OCI-LY7 (cell line): ENCODE data around the gene TMEM131L. TPM values are rescaled to one million over a fixed set of nuclear protein-coding genes. Genes with fewer than 3 reads are reported as not detected.

Experiments
- BruUV-seq: library from RNA; stranded (reverse); fragments of 400-500 nt; replicated peaks from 2 replicates; lab custom pipeline; 2021; lab: Mats Ljungman, UMichigan
- CTCF ChIA-PET: fragments of 300-600 bp; sonication (Branson Sonifier 250); formaldehyde crosslinking; loops from one replicate; lab custom pipeline; 2022; ENCODE audit warnings: antibody characterized with exemption; ENCODE audit not compliant: unreplicated experiment; lab: Charles Lee
- POLR2A ChIA-PET: fragments of 300-600 bp; sonication (Branson Sonifier 250); formaldehyde crosslinking; loops from one replicate; lab custom pipeline; 2022; ENCODE audit warnings: antibody characterized with exemption; lab: Charles Lee
- DNase-seq: peaks from one replicate; pipeline ENCODE4 v3.0.0-alpha.2; 2015; ENCODE audit warnings: low spot score
- H2AFZ ChIP-seq: fragments of 200-600 bp; sonication (generic), shearing (Covaris generic); 2 replicates; pipeline ENCODE4 v1.6.1; 2014; ENCODE audit warnings: mild to moderate bottlenecking, antibody characterized with exemption, low read length, moderate library complexity
- H3K27ac ChIP-seq: fragments of 200-600 bp; sonication (generic); 2 replicates; pipeline ENCODE4 v1.5.1; 2014; ENCODE audit warnings: mixed run types, low read depth, mild to moderate bottlenecking, moderate library complexity, low read length, inconsistent platforms; ENCODE audit not compliant: poor library complexity, severe bottlenecking
- H3K36me3 ChIP-seq: fragments of 200-600 bp; sonication (generic); 2 replicates; pipeline ENCODE4 v1.6.1; 2014; ENCODE audit warnings: mild to moderate bottlenecking, antibody characterized with exemption, low read length, moderate library complexity, mixed read lengths; ENCODE audit not compliant: insufficient read depth
- H3K4me1 ChIP-seq: fragments of 200-600 bp; sonication (generic); 2 replicates; pipeline ENCODE4 v1.5.1; 2014; ENCODE audit warnings: mild to moderate bottlenecking, low read length; ENCODE audit not compliant: insufficient read depth, poor library complexity, severe bottlenecking
- H3K4me2 ChIP-seq: fragments of 200-600 bp; sonication (generic); 2 replicates; pipeline ENCODE4 v1.6.1; 2014; ENCODE audit warnings: mild to moderate bottlenecking, low read length
- H3K4me3 ChIP-seq: fragments of 200-600 bp; sonication (generic); 2 replicates; pipeline ENCODE4 v1.5.1; 2014; ENCODE audit warnings: mild to moderate bottlenecking, low read depth, low read length; ENCODE audit not compliant: poor library complexity, severe bottlenecking
- H3K79me2 ChIP-seq: fragments of 200-600 bp; sonication (generic); 2 replicates; pipeline ENCODE4 v1.6.1; 2016; ENCODE audit warnings: low read depth, mild to moderate bottlenecking, low read length, moderate library complexity, mixed read lengths; ENCODE audit not compliant: insufficient read depth
- H3K9me2 ChIP-seq: fragments of 200-600 bp; sonication (generic); 2 replicates; pipeline ENCODE4 v1.6.1; 2016; ENCODE audit warnings: mild to moderate bottlenecking, low read length, mixed read lengths; ENCODE audit not compliant: insufficient read depth
- H3K9me3 ChIP-seq: fragments of 200-600 bp; sonication (generic); 2 replicates; pipeline ENCODE4 v1.6.1; 2014; ENCODE audit warnings: mild to moderate bottlenecking, mixed run types, low read length, mixed read lengths
- H4K20me1 ChIP-seq: fragments of 200-600 bp; sonication (generic); 2 replicates; pipeline ENCODE4 v1.6.1; 2014; ENCODE audit warnings: mild to moderate bottlenecking, antibody characterized with exemption, low read length, moderate library complexity, mixed read lengths; ENCODE audit not compliant: insufficient read depth
- CTCF ChIP-seq: fragments of 200-600 bp; sonication (generic); conservative IDR thresholded peaks from 2 replicates; pipeline ENCODE4 v1.5.1; 2014; ENCODE audit warnings: mild to moderate bottlenecking, antibody characterized with exemption, low read length, moderate library complexity, mixed read lengths
- EZH2phosphoT487 ChIP-seq: fragments of 200-600 bp; sonication (generic); IDR thresholded peaks from 2 replicates; pipeline ENCODE4 v1.6.1; 2018; ENCODE audit warnings: low read depth, borderline replicate concordance, mild to moderate bottlenecking, mixed run types, antibody characterized with exemption, low read length, moderate library complexity, mixed read lengths
- intact Hi-C: fragments of 100-400 bp; cut with micrococcal nuclease; formaldehyde crosslinking; loops from one replicate; pipeline ENCODE4 v1.10.0; 2022; ENCODE audit not compliant: unreplicated experiment
- total RNA-seq, 2 experiments: library from RNA; depleted of rRNA in 1 of 2; stranded (reverse); fragments of >200 nt in 1 of 2; shearing (Covaris generic) in 1 of 2; gene quantifications; 2 replicates each; pipeline ENCODE4 v1.2.3, GENCODE V29; 2014 to 2022

The TMEM131L gene
- total RNA-seq, 2 experiments from 2014 or later, result 133 to 148 TPM

GRCh38 chr4:153464068-153464467, 2.1 kb upstream of the TMEM131L start:
- ChIA-PET CTCF (interaction anchor here (1.1 to 1.3 kb wide), 2 partner anchors 32 to 36 kb away, joined by 3 to 4 read pairs; no protein-coding TSS in a partner anchor), POLR2A (interaction anchor here (0.8 to 5.7 kb wide), 7 partner anchors 11 to 118 kb away, joined by 3 to 60 read pairs (median 11); no protein-coding TSS in a partner anchor)
- peak overlapping the region; percentile 89 for H3K27ac ChIP-seq
- peaks cover 26% of the 10 kb centered on the region for H3K36me3 ChIP-seq
- peaks cover 31% of the 10 kb centered on the region for H3K4me1 ChIP-seq
- TF ChIP-seq EZH2phosphoT487 (no peak), CTCF (no peak)
- peaks cover 16% of the 10 kb centered on the region for H4K20me1 ChIP-seq
- peak overlapping the region; percentile 95 for H3K4me2 ChIP-seq
- DNase-seq, result no peak
- H3K4me3 ChIP-seq, result peak overlapping the region; percentile 69
- peak overlapping the region; percentile 55; the same call in 1 of the 2 replicates for H2AFZ ChIP-seq
- no TSS peak for BruUV-seq
- peaks cover 33% of the 10 kb centered on the region for H3K79me2 ChIP-seq
- intact Hi-C loops, result no loop called here
- no peaks in the 10 kb centered on the region for H3K9me3 ChIP-seq
- no peaks in the 10 kb centered on the region for H3K9me2 ChIP-seq

GRCh38 chr4:153465140-153465539, 1.0 kb upstream of the TMEM131L start:
- no TSS peak for BruUV-seq
- Histone ChIP-seq H3K4me2 (peak overlapping the region; percentile 95), H2AFZ (no peak overlapping the region; the same call in 1 of the 2 replicates), H4K20me1 (peaks cover 25% of the 10 kb centered on the region), H3K36me3 (peaks cover 37% of the 10 kb centered on the region), H3K4me1 (peaks cover 35% of the 10 kb centered on the region), H3K9me3 (no peaks in the 10 kb centered on the region), H3K79me2 (peaks cover 44% of the 10 kb centered on the region), H3K4me3 (peak overlapping the region; percentile 69), H3K27ac (peak overlapping the region; percentile 89), H3K9me2 (no peaks in the 10 kb centered on the region)
- ChIA-PET POLR2A (interaction anchor here (0.6 to 6.4 kb wide), 21 partner anchors 10 to 183 kb away, joined by 3 to 60 read pairs (median 5); partner anchors contain the start of gene MND1), CTCF (interaction anchor here (1.0 to 1.3 kb wide), 3 partner anchors 31 to 109 kb away, joined by 3 to 4 read pairs (median 3); no protein-coding TSS in a partner anchor)
- DNase-seq, result peak; percentile 58
- intact Hi-C loops, result no loop called here
- TF ChIP-seq CTCF, result no peak
- TF ChIP-seq EZH2phosphoT487, result no peak

GRCh38 chr4:153465615-153466080, 512 bp upstream of the TMEM131L start:
- Histone ChIP-seq H2AFZ (no peak overlapping the region; the same call in 1 of the 2 replicates), H3K27ac (peak overlapping the region; percentile 89), H3K4me2 (peak overlapping the region; percentile 95), H3K36me3 (peaks cover 42% of the 10 kb centered on the region), H3K4me1 (peaks cover 40% of the 10 kb centered on the region), H3K9me3 (no peaks in the 10 kb centered on the region), H3K4me3 (peak overlapping the region; percentile 69), H3K9me2 (no peaks in the 10 kb centered on the region), H3K79me2 (peaks cover 49% of the 10 kb centered on the region), H4K20me1 (peaks cover 31% of the 10 kb centered on the region)
- intact Hi-C loops, result loop anchor here (2.0 kb wide), 1 partner anchor 63 kb away; no protein-coding TSS in a partner anchor
- TF ChIP-seq CTCF (peak; percentile 51), EZH2phosphoT487 (no peak)
- POLR2A ChIA-PET, result interaction anchor here (0.6 to 6.4 kb wide), 25 partner anchors 9 to 183 kb away, joined by 3 to 60 read pairs (median 5); partner anchors contain the start of gene MND1
- TSS peak; percentile 84 for BruUV-seq
- CTCF ChIA-PET, result interaction anchor here (1.0 to 1.3 kb wide), 5 partner anchors 9 to 108 kb away, joined by 3 to 4 read pairs (median 3); no protein-coding TSS in a partner anchor
- peak; percentile 85 for DNase-seq
